Gastrocnemius medialis (tissue), 4 donors: Measurements from ENCODE around the gene DSEL. TPM values are rescaled to one million over a fixed set of nuclear protein-coding genes. Genes with fewer than 3 reads are reported as not detected.

Experiments used
- ATAC-seq, 2 donors: fragments of 150-250 bp; one replicate each; pipeline ENCODE4 v1.9.1; 2016
- DNase-seq, 2 donors: peaks; one replicate each; pipeline ENCODE4 v3.0.0-alpha.2; 2019
- H3K27ac ChIP-seq, 4 donors: fragments of 200-600 bp; sonication (generic); 1 replicate in 1 of 4; 2 replicates in 3 of 4; pipeline ENCODE4 v1.5.1; 2016 to 2018; ENCODE audit warnings: mild to moderate bottlenecking in 2 of 4, moderate library complexity in 1 of 4
- H3K27me3 ChIP-seq, 3 donors: fragments of 200-600 bp; sonication (generic) in 2 of 3; 1 replicate in 1 of 3; 2 replicates in 2 of 3; pipeline versions ENCODE4 v1.5.1 to v1.6.0; 2016 to 2019; ENCODE audit warnings: mild to moderate bottlenecking in 1 of 3, moderate library complexity in 1 of 3
- H3K36me3 ChIP-seq, 2 donors: fragments of 200-600 bp; sonication (generic) in 1 of 2; one replicate each; pipeline ENCODE4 v1.5.1; 2017 to 2018
- H3K4me1 ChIP-seq, 2 donors: fragments of 200-600 bp; sonication (generic) in 1 of 2; one replicate each; pipeline ENCODE4 v1.5.1; 2016 to 2017; ENCODE audit warnings: mild to moderate bottlenecking in 2 of 2
- H3K4me3 ChIP-seq, 4 donors: fragments of 200-600 bp; sonication (generic) in 3 of 4; 1 replicate in 1 of 4; 2 replicates in 3 of 4; pipeline ENCODE4 v1.5.1; 2016 to 2019; ENCODE audit warnings: mild to moderate bottlenecking in 2 of 4
- H3K9me3 ChIP-seq, 3 donors: fragments of 200-600 bp; sonication (generic) in 2 of 3; 1 replicate in 1 of 3; 2 replicates in 2 of 3; pipeline ENCODE4 v1.5.1; 2016 to 2019
- POLR2A ChIP-seq, 2 donors: fragments of 450-650 bp; IDR thresholded peaks; one replicate each; pipeline ENCODE4 v1.6.1; 2017; ENCODE audit warnings: antibody characterized with exemption in 2 of 2, mild to moderate bottlenecking in 2 of 2, moderate library complexity in 2 of 2
- in situ Hi-C, 4 donors: fragments of 200-750 bp; cut with MboI; loops; one replicate each; pipeline versions ENCODE4 v1.15.0 to v1.8.0; 2017; ENCODE audit warnings: low sequenced_read_pairs in 4 of 4
- intact Hi-C: fragments of 100-400 bp; cut with DNase I; formaldehyde crosslinking; loops from one replicate; pipeline ENCODE4 v1.15.1; 2023; ENCODE audit warnings: low total_unique reads
- total RNA-seq, 4 donors: library from RNA; depleted of rRNA; stranded (reverse); fragments of >200 nt; gene quantifications; one replicate each; pipeline versions ENCODE4 v1.1.0 to v1.2.3, GENCODE V29; 2016
- TF ChIP-seq, protein P1 (sequence below), 5 experiments: fragments of 450-650 bp in 3 of 5; fragments of 200-600 bp in 2 of 5; sonication (generic) in 2 of 5; IDR thresholded peaks in 4 of 5; conservative IDR thresholded peaks in 1 of 5; 1 replicate in 4 of 5; 2 replicates in 1 of 5; pipeline ENCODE4 v1.5.1; 2016 to 2019; ENCODE audit warnings: antibody characterized with exemption in 5 of 5, mild to moderate bottlenecking in 3 of 5, moderate library complexity in 3 of 5

DSEL gene
- total RNA-seq, 4 donors from 2014 or later = 1.6 to 2.5 (median 2.3) TPM

DNA sequence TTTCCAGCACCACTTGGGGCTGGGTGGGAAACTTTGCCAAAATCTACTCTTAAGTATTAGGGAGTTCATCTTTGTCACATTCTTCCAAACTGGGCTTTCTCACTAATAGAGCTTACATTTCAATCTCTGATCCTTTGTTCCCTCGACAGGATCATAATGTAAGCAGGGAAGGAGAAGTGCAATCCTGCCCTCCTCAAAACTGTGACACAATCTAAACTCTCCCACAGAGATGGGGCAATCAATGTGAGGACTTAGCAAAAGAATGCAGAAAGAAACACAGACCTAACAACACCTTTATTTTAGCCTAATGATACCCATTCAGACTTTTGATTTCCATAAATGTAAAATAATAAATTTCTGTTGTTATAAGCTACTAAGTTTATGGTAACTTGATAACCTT lies 40.8 kb downstream of the DSEL start:
- Histone ChIP-seq H3K4me3 (no peak overlapping the region), H3K27me3 (no peaks in the 10 kb centered on the region), H3K4me1 (no peaks in the 10 kb centered on the region), H3K27ac (no peak overlapping the region), H3K36me3 (no peaks in the 10 kb centered on the region), H3K9me3 (no peaks in the 10 kb centered on the region)
- TF ChIP-seq POLR2A (IDR thresholded peaks at IDR 0.05) = no peak
- TF ChIP-seq, protein P1, sequence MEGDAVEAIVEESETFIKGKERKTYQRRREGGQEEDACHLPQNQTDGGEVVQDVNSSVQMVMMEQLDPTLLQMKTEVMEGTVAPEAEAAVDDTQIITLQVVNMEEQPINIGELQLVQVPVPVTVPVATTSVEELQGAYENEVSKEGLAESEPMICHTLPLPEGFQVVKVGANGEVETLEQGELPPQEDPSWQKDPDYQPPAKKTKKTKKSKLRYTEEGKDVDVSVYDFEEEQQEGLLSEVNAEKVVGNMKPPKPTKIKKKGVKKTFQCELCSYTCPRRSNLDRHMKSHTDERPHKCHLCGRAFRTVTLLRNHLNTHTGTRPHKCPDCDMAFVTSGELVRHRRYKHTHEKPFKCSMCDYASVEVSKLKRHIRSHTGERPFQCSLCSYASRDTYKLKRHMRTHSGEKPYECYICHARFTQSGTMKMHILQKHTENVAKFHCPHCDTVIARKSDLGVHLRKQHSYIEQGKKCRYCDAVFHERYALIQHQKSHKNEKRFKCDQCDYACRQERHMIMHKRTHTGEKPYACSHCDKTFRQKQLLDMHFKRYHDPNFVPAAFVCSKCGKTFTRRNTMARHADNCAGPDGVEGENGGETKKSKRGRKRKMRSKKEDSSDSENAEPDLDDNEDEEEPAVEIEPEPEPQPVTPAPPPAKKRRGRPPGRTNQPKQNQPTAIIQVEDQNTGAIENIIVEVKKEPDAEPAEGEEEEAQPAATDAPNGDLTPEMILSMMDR (IDR thresholded peaks at IDR 0.05 in 4 of 5, conservative IDR thresholded peaks at IDR 0.05 in 1 of 5) = no peak
- intact Hi-C loops = no loop called here
- in situ Hi-C loops = no loop called here
- ATAC-seq = no peak
- no peak for DNase-seq

DNA sequence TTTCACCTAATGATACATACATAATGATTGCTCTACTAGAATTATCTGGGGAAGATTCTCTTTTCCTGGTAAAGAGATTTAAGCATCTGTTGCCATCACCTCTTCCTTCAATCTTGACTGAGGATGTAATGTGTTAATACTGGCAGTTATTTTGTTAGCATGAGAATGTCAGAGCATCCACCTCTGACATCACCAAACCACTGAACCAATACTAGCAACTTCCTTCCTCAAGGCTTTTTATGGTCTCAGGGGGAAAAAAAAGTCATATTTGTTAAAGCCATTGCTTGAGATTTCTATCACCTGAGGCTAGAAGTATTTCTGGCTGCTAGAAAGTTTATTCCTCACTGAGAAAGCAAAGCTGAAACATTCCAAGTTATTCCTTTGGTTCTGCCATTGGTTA lies 48.5 kb downstream of the DSEL start:
- no peak for DNase-seq
- intact Hi-C loops (no loop called here), in situ Hi-C loops (no loop called here)
- no peak for TF ChIP-seq POLR2A (IDR thresholded peaks at IDR 0.05)
- TF ChIP-seq, protein P1 (IDR thresholded peaks at IDR 0.05 in 4 of 5, conservative IDR thresholded peaks at IDR 0.05 in 1 of 5) = no peak
- ATAC-seq = no peak
- Histone ChIP-seq H3K4me1 (no peaks in the 10 kb centered on the region), H3K36me3 (no peaks in the 10 kb centered on the region), H3K4me3 (no peak overlapping the region), H3K27me3 (no peaks in the 10 kb centered on the region), H3K9me3 (no peaks in the 10 kb centered on the region), H3K27ac (no peak overlapping the region)

DNA sequence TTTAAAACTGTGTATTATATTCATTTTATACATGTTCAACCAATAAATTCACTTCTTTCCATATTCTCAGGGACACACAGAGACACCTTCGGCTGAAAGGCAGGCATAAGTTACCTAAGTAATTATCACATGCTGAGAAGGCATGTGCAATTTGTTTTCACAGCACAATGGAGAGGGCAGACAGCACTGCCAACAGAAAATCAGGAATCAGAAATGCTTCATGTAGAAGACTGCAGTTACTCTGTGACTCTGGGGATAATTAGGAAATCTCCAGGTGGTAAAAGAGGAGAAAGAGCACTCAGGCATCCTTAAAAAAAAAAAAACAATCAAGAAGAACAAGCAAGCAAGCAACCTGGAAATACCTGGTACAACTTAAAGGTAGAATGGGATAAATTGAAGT lies 49.3 kb downstream of the DSEL start:
- DNase-seq (no peak), ATAC-seq (no peak)
- no peaks in the 10 kb centered on the region for H3K36me3 ChIP-seq
- H3K27me3 ChIP-seq = no peaks in the 10 kb centered on the region
- intact Hi-C loops (no loop called here), in situ Hi-C loops (no loop called here)
- no peak overlapping the region for H3K27ac ChIP-seq
- no peaks in the 10 kb centered on the region for H3K4me1 ChIP-seq
- no peaks in the 10 kb centered on the region for H3K9me3 ChIP-seq
- TF ChIP-seq, protein P1 (IDR thresholded peaks at IDR 0.05 in 4 of 5, conservative IDR thresholded peaks at IDR 0.05 in 1 of 5) = no peak
- no peak for TF ChIP-seq POLR2A (IDR thresholded peaks at IDR 0.05)
- H3K4me3 ChIP-seq = no peak overlapping the region

DNA sequence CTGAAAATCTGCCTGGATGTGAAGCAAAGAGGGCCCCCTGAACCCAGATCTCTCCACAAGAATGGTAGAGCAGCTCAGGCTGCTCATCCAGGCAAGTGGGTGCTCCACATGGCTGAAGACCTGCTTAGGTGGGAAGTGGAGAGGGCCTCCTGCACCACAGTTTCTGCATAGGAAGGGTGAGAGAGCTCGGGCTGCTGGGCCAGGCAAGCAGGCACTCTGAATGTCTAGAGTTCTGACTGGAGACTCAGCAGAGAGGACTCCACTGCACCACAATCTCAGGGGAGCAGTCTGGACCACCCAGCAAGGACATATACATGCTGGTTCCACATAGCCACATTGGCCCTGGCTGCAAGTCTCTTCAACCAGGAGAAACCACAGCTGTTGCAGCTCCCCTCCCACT lies 52.0 kb downstream of the DSEL start:
- DNase-seq (no peak), ATAC-seq (no peak)
- no peak overlapping the region for H3K4me3 ChIP-seq
- intact Hi-C loops = no loop called here
- no peaks in the 10 kb centered on the region for H3K36me3 ChIP-seq
- in situ Hi-C loops = no loop called here
- TF ChIP-seq, protein P1 (IDR thresholded peaks at IDR 0.05 in 4 of 5, conservative IDR thresholded peaks at IDR 0.05 in 1 of 5) = no peak
- no peak for TF ChIP-seq POLR2A (IDR thresholded peaks at IDR 0.05)
- H3K27ac ChIP-seq = no peak overlapping the region
- no peaks in the 10 kb centered on the region for H3K27me3 ChIP-seq
- H3K9me3 ChIP-seq = no peaks in the 10 kb centered on the region
- H3K4me1 ChIP-seq = no peaks in the 10 kb centered on the region

DNA sequence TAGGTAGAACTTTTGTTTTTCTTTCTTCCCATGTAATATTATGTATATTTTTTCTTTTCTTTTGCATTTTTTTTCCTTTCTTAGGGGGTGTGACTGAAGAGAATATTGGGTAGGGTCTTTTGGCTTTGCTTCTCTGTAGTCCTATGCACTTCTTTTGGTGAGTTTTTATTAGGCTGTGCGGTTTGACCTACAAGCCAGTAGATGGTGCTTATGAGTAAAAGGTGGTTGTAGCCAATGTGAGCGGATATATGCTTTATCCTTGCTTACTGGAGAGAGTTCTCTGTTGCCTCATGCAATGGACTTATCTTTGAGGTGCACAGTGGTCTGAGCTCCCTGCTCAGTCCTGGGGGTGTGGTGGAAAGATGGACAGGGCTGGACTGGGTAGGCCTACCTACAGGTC lies 52.7 kb downstream of the DSEL start:
- H3K4me1 ChIP-seq = no peaks in the 10 kb centered on the region
- intact Hi-C loops (no loop called here), in situ Hi-C loops (no loop called here)
- ATAC-seq = no peak
- no peak overlapping the region for H3K4me3 ChIP-seq
- no peaks in the 10 kb centered on the region for H3K27me3 ChIP-seq
- no peak overlapping the region for H3K27ac ChIP-seq
- no peak for DNase-seq
- H3K9me3 ChIP-seq = no peaks in the 10 kb centered on the region
- TF ChIP-seq POLR2A (IDR thresholded peaks at IDR 0.05) = no peak
- TF ChIP-seq, protein P1 (IDR thresholded peaks at IDR 0.05 in 4 of 5, conservative IDR thresholded peaks at IDR 0.05 in 1 of 5) = no peak
- H3K36me3 ChIP-seq = no peaks in the 10 kb centered on the region
